Neural cell (in vitro differentiated cells): ENCODE results near the gene ANK2. TPM values are rescaled to one million over a fixed set of nuclear protein-coding genes. Genes with fewer than 3 reads are reported as not detected.

Experiments
- H2AFZ ChIP-seq: fragments of 200-600, 300-800 bp; sonication (generic), shearing (Covaris generic); 2 replicates; pipeline ENCODE4 v1.6.0; 2014; ENCODE audit warnings: low read depth, mild to moderate bottlenecking, antibody characterized with exemption, low read length, moderate library complexity
- H3F3A ChIP-seq: fragments of 200-600 bp; shearing (Covaris generic); 2 replicates; pipeline ENCODE4 v1.6.1; 2016; ENCODE audit warnings: mild to moderate bottlenecking, moderate library complexity, mixed read lengths, antibody characterized with exemption, low read length; ENCODE audit not compliant: insufficient read depth, poor library complexity, severe bottlenecking
- H3K27ac ChIP-seq: fragments of 200-600, 300-800 bp; sonication (generic), shearing (Covaris generic); 2 replicates; pipeline ENCODE4 v1.5.1; 2014; ENCODE audit warnings: mild to moderate bottlenecking, low read length, moderate library complexity
- H3K27me3 ChIP-seq: fragments of 300-800, 200-600 bp; sonication (generic), shearing (Covaris generic); 2 replicates; pipeline ENCODE4 v1.6.0; 2014; ENCODE audit warnings: mild to moderate bottlenecking, low read depth, low read length, moderate library complexity; ENCODE audit not compliant: insufficient read depth
- H3K36me3 ChIP-seq: fragments of 300-800, 200-600 bp; sonication (generic), shearing (Covaris generic); 2 replicates; pipeline ENCODE4 v1.5.1; 2014; ENCODE audit warnings: mild to moderate bottlenecking, antibody characterized with exemption, low read length, moderate library complexity; ENCODE audit not compliant: insufficient read depth
- H3K4me2 ChIP-seq: fragments of 300-800, 200-600 bp; sonication (generic), shearing (Covaris generic); 2 replicates; pipeline ENCODE4 v1.6.0; 2014; ENCODE audit warnings: mild to moderate bottlenecking, low read length
- H3K4me3 ChIP-seq: fragments of 300-800, 200-600 bp; sonication (generic), shearing (Covaris generic); 2 replicates; pipeline ENCODE4 v1.5.1; 2014; ENCODE audit warnings: mild to moderate bottlenecking, low read length, moderate library complexity
- H3K79me2 ChIP-seq: fragments of 200-600 bp; shearing (Covaris generic); replicated peaks from 2 replicates; pipeline ENCODE4 v1.6.0; 2014; ENCODE audit warnings: mild to moderate bottlenecking, low read length, moderate library complexity; ENCODE audit not compliant: insufficient read depth
- H3K9ac ChIP-seq: fragments of 300-800, 200-600 bp; sonication (generic), shearing (Covaris generic); 2 replicates; pipeline ENCODE4 v1.6.1; 2016; ENCODE audit warnings: mild to moderate bottlenecking, low read length, mixed read lengths
- H3K9me2 ChIP-seq: fragments of 200-600 bp; shearing (Covaris generic); 2 replicates; pipeline ENCODE4 v1.6.1; 2016; ENCODE audit warnings: mild to moderate bottlenecking, low read length, mixed read lengths; ENCODE audit not compliant: insufficient read depth
- H3K9me3 ChIP-seq: fragments of 200-600, 300-800 bp; sonication (generic), shearing (Covaris generic); 2 replicates; pipeline ENCODE4 v1.6.1; 2016; ENCODE audit warnings: mild to moderate bottlenecking, mixed run types, low read length, moderate library complexity, mixed read lengths
- H4K20me1 ChIP-seq: fragments of 200-600 bp; shearing (Covaris generic); 2 replicates; pipeline ENCODE4 v1.6.1; 2016; ENCODE audit warnings: mild to moderate bottlenecking, mixed run types; ENCODE audit not compliant: insufficient read depth
- EP300 ChIP-seq: fragments of 450-650 bp; conservative IDR thresholded peaks from 2 replicates; pipeline ENCODE4 v1.6.1; 2014; ENCODE audit warnings: antibody characterized with exemption, mild to moderate bottlenecking, moderate library complexity; ENCODE audit not compliant: poor library complexity, severe bottlenecking
- EZH2 ChIP-seq: fragments of 200-600, 300-800 bp; shearing (Covaris generic), sonication (generic); IDR thresholded peaks from 2 replicates; pipeline ENCODE4 v1.6.1; 2014; ENCODE audit warnings: antibody characterized with exemption, low read length, borderline replicate concordance, mild to moderate bottlenecking; ENCODE audit not compliant: insufficient read depth, poor library complexity, severe bottlenecking
- MXI1 ChIP-seq: fragments of 450-650 bp; conservative IDR thresholded peaks from 2 replicates; pipeline ENCODE4 v1.6.1; 2014; ENCODE audit warnings: antibody characterized with exemption, mild to moderate bottlenecking; ENCODE audit not compliant: poor library complexity, severe bottlenecking
- POLR2AphosphoS5 ChIP-seq: IDR thresholded peaks from 2 replicates; pipeline ENCODE4 v1.6.1; 2012
- RAD21 ChIP-seq: fragments of 450-650 bp; conservative IDR thresholded peaks from 2 replicates; pipeline ENCODE4 v1.6.1; 2014; ENCODE audit warnings: antibody characterized with exemption, mild to moderate bottlenecking, moderate library complexity
- REST ChIP-seq: IDR thresholded peaks from 2 replicates; pipeline ENCODE4 v1.6.1; 2012; ENCODE audit warnings: borderline replicate concordance
- SMC3 ChIP-seq: fragments of 450-650 bp; conservative IDR thresholded peaks from 2 replicates; pipeline ENCODE4 v1.6.1; 2014; ENCODE audit warnings: antibody characterized with exemption, mild to moderate bottlenecking, moderate library complexity; ENCODE audit not compliant: poor library complexity
- TAF1 ChIP-seq: IDR thresholded peaks from 2 replicates; pipeline ENCODE4 v1.6.1; 2012; ENCODE audit warnings: low read depth
- polyA plus RNA-seq: library from polyadenylated mRNA; depleted of rRNA; stranded (reverse); fragments of >200 nt; gene quantifications from 2 replicates; pipeline ENCODE4 v1.2.3, GENCODE V29; 2014

The ANK2 gene
- polyA plus RNA-seq, 1 donor from 2014 or later: 52.0 TPM

DNA sequence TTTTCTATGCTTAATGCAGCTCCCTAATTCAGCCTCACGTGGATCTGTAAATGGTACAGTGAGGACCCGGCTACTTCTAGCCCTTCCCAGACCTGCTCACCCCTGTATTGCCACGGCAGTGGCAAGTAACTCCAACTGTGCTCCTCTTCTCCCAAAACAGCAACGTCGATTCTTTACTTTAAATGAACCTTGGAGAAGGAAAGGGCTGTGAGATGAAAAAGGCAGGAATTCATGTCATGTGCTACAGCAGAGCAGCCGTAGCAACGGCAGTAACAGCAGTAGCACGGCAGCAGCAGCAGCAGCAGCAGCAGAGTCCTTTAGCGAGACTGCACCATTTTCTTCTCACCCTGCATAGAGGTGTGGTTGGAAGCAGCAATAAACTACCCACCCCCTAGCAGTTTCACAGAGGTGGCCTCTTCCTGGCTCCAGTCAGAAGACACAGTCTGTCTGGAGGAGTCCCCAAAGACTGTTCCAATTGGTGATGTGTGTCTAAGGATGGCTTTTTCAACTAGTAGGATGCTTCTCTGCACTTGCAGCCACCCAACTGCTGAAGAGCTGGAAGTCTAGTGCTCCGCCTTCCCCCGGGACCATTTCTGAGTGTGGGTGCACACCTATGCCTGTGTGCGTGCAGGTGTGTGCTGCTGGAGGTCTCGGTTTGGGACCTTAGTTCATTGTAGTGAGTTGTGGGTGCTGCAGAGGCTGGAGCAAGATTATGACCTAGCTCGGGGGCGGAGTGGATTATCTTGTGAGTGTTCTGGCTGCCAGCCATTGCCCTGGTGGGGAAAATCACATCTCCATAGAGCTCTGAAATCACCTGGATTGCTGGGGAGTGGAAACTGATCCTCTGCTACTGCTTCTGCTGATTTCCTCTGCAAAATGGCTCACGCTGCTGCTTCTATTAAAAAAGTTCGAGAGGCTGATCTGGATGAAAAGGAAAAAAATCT, 67.2 kb downstream of the ANK2 start:
- Histone ChIP-seq H3K9me3 (no peaks in the 10 kb centered on the region), H3K9ac (peak overlapping the region; percentile 51), H3K9me2 (no peaks in the 10 kb centered on the region), H3F3A (no peaks in the 10 kb centered on the region), H4K20me1 (no peaks in the 10 kb centered on the region), H3K27me3 (no peaks in the 10 kb centered on the region), H2AFZ (peak overlapping the region; percentile 53), H3K79me2 (no peaks in the 10 kb centered on the region), H3K36me3 (no peaks in the 10 kb centered on the region), H3K27ac (peak overlapping the region; percentile 64), H3K4me2 (peak overlapping the region; percentile 66), H3K4me3 (peak overlapping the region; percentile 63)
- TF ChIP-seq TAF1 (peak; percentile 43), EZH2 (no peak), MXI1 (peak; percentile 79), REST (peak; percentile 28), RAD21 (no peak), EP300 (peak; percentile 40), POLR2AphosphoS5 (peak; percentile 66), SMC3 (peak; percentile 27)

DNA sequence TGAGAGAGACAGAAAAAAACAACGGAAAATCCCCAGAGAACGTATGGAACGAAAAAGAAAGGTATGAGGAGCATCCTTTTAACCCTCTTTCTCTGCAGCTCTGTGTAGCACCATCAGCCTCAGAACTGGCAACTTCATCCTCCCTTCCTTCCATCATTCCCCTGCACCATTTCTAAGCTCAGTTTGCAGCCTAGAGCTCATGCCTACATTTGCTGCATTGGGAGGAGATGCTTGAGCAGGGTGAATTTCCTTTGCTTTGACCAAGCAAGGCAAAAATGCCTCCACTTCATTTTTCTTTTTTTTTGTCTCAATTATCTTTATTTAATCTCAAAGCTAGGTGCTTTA, 67.9 kb downstream of the ANK2 start:
- TF ChIP-seq EZH2 (no peak), POLR2AphosphoS5 (no peak), RAD21 (no peak), REST (no peak), EP300 (no peak)
- Histone ChIP-seq H3K79me2 (no peaks in the 10 kb centered on the region), H2AFZ (no peak overlapping the region), H3K9me3 (no peaks in the 10 kb centered on the region), H3K4me2 (no peak overlapping the region), H3K9me2 (no peaks in the 10 kb centered on the region), H3K4me3 (peak overlapping the region; percentile 63), H3F3A (no peaks in the 10 kb centered on the region), H4K20me1 (no peaks in the 10 kb centered on the region), H3K27ac (peak overlapping the region; percentile 64), H3K27me3 (no peaks in the 10 kb centered on the region), H3K9ac (peak overlapping the region; percentile 51), H3K36me3 (no peaks in the 10 kb centered on the region)
